Panc1 (cell line): ENCODE results near the gene OR8B8. TPM values are rescaled to one million over a fixed set of nuclear protein-coding genes. Genes with fewer than 3 reads are reported as not detected.

Experiments
- ATAC-seq: fragments of 200-7000 bp; cut with Tn5 transposase; 2 replicates; pipeline ENCODE4 v1.9.1; 2020; ENCODE audit warnings: mild to moderate bottlenecking, moderate library complexity
- BruUV-seq: library from RNA; stranded (reverse); fragments of 400-500 nt; replicated peaks from 2 replicates; lab custom pipeline; 2021; lab: Mats Ljungman, UMichigan
- CTCF ChIA-PET: fragments of 300-600 bp; sonication (Branson Sonifier 250); formaldehyde crosslinking; loops from one replicate; lab custom pipeline; 2022; ENCODE audit warnings: antibody characterized with exemption; lab: Charles Lee
- POLR2A ChIA-PET: fragments of 300-600 bp; sonication (Branson Sonifier 250); formaldehyde crosslinking; loops from one replicate; lab custom pipeline; 2022; ENCODE audit warnings: antibody characterized with exemption; lab: Charles Lee
- DNase-seq: peaks from one replicate; pipeline ENCODE4 v3.0.0-alpha.2; 2010; ENCODE audit warnings: low read depth, low spot score
- H3K27ac ChIP-seq: 2 replicates; pipeline ENCODE4 v1.5.1; 2011; ENCODE audit warnings: mild to moderate bottlenecking, low read length, inconsistent platforms
- H3K27me3 ChIP-seq: fragments of 200-500 bp; sonication (Bioruptor generic); 2 replicates; pipeline ENCODE4 v1.6.0; 2014; ENCODE audit warnings: low read length, inconsistent platforms; ENCODE audit not compliant: control insufficient read depth, insufficient read depth
- H3K36me3 ChIP-seq: fragments of 200-500 bp; sonication (Bioruptor generic); 2 replicates; pipeline ENCODE4 v1.5.1; 2014; ENCODE audit warnings: inconsistent platforms, mild to moderate bottlenecking, low read length, moderate library complexity; ENCODE audit not compliant: control insufficient read depth, insufficient read depth
- H3K4me1 ChIP-seq: 2 replicates; pipeline ENCODE4 v1.5.1; 2011; ENCODE audit warnings: inconsistent platforms, mild to moderate bottlenecking, low read length, moderate library complexity; ENCODE audit not compliant: control insufficient read depth, insufficient read depth
- H3K4me3 ChIP-seq, 2 experiments: 2 replicates each; pipeline ENCODE4 v1.5.1; 2011 to 2012; ENCODE audit warnings: low read depth in 2 of 2, low read length in 2 of 2, mild to moderate bottlenecking in 2 of 2, inconsistent platforms in 1 of 2, moderate library complexity in 1 of 2
- H3K9me3 ChIP-seq: fragments of 200-500 bp; sonication (Bioruptor generic); 2 replicates; pipeline ENCODE4 v1.5.1; 2014; ENCODE audit warnings: low read depth, mild to moderate bottlenecking, inconsistent platforms, low read length, moderate library complexity; ENCODE audit not compliant: control insufficient read depth, insufficient read depth
- POLR2AphosphoS5 ChIP-seq: IDR thresholded peaks from 2 replicates; pipeline ENCODE4 v1.6.1; 2012; ENCODE audit warnings: mild to moderate bottlenecking, low read depth, low read length, moderate library complexity
- SIN3A ChIP-seq: IDR thresholded peaks from 2 replicates; pipeline ENCODE4 v1.6.1; 2012; ENCODE audit warnings: low read depth, mild to moderate bottlenecking, low read length, moderate library complexity, borderline replicate concordance; ENCODE audit not compliant: insufficient read depth
- TCF7L2 ChIP-seq: IDR thresholded peaks from 2 replicates; pipeline ENCODE4 v1.6.1; 2011; ENCODE audit warnings: mild to moderate bottlenecking, low read depth, low read length, inconsistent platforms
- in situ Hi-C: cut with HindIII; loops from 2 replicates; pipeline ENCODE4 v1.10.0; 2016; ENCODE audit warnings: low sequenced_read_pairs, low pct_unique_long_range_greater_than_20kb
- intact Hi-C: fragments of 100-400 bp; cut with micrococcal nuclease; formaldehyde crosslinking; loops from one replicate; pipeline ENCODE4 v1.10.0; 2022; ENCODE audit not compliant: unreplicated experiment
- total RNA-seq: library from RNA; stranded (reverse); gene quantifications from one replicate; pipeline ENCODE4 v1.2.1, GENCODE V29; 2021; ENCODE audit not compliant: unreplicated experiment
- TF ChIP-seq, protein P1 (sequence below): fragments of 450-650 bp; IDR thresholded peaks from 2 replicates; pipeline ENCODE4 v1.5.1; 2017; ENCODE audit warnings: mild to moderate bottlenecking
- TF ChIP-seq, protein P2 (sequence below), 2 experiments: IDR thresholded peaks; 2 replicates each; pipeline ENCODE4 v1.6.1; 2011 to 2012; ENCODE audit warnings: low read depth in 2 of 2, control low read depth in 1 of 2, low read length in 1 of 2, mild to moderate bottlenecking in 1 of 2, moderate library complexity in 1 of 2; ENCODE audit not compliant: insufficient read depth in 1 of 2

Gene OR8B8
- total RNA-seq, 1 experiment from 2014 or later = not detected

DNA sequence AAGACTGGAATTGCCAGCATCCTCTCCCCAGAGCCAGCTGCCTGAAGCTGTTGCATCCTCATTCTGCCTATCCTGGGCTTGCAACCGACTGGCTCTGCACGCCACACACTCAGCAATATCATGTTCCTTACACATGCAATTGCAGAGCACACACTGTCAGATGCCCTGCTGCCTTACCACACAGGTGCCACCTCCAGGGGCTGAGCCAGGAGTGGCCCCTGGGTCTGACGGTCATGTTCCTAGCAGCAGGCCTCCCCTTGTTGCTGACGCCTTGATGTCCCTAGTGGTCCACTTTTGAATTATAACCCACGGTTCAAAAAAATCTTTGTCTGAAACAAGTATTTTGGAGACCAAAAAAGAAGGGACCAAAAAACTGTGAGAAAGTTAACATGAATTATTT, 18.5 kb upstream of the OR8B8 start:
- Histone ChIP-seq H3K36me3 (no peaks in the 10 kb centered on the region), H3K4me1 (no peaks in the 10 kb centered on the region), H3K27ac (no peak overlapping the region), H3K9me3 (no peaks in the 10 kb centered on the region), H3K27me3 (no peaks in the 10 kb centered on the region), H3K4me3 (no peak overlapping the region)
- in situ Hi-C loops = no loop called here
- no peak for ATAC-seq
- no peak for DNase-seq
- ChIA-PET POLR2A (no interaction called here), CTCF (no interaction called here)
- TF ChIP-seq SIN3A = no peak
- TF ChIP-seq POLR2AphosphoS5 = no peak
- TF ChIP-seq TCF7L2 = no peak
- TF ChIP-seq, protein P1, sequence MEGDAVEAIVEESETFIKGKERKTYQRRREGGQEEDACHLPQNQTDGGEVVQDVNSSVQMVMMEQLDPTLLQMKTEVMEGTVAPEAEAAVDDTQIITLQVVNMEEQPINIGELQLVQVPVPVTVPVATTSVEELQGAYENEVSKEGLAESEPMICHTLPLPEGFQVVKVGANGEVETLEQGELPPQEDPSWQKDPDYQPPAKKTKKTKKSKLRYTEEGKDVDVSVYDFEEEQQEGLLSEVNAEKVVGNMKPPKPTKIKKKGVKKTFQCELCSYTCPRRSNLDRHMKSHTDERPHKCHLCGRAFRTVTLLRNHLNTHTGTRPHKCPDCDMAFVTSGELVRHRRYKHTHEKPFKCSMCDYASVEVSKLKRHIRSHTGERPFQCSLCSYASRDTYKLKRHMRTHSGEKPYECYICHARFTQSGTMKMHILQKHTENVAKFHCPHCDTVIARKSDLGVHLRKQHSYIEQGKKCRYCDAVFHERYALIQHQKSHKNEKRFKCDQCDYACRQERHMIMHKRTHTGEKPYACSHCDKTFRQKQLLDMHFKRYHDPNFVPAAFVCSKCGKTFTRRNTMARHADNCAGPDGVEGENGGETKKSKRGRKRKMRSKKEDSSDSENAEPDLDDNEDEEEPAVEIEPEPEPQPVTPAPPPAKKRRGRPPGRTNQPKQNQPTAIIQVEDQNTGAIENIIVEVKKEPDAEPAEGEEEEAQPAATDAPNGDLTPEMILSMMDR = no peak
- TF ChIP-seq, protein P2, sequence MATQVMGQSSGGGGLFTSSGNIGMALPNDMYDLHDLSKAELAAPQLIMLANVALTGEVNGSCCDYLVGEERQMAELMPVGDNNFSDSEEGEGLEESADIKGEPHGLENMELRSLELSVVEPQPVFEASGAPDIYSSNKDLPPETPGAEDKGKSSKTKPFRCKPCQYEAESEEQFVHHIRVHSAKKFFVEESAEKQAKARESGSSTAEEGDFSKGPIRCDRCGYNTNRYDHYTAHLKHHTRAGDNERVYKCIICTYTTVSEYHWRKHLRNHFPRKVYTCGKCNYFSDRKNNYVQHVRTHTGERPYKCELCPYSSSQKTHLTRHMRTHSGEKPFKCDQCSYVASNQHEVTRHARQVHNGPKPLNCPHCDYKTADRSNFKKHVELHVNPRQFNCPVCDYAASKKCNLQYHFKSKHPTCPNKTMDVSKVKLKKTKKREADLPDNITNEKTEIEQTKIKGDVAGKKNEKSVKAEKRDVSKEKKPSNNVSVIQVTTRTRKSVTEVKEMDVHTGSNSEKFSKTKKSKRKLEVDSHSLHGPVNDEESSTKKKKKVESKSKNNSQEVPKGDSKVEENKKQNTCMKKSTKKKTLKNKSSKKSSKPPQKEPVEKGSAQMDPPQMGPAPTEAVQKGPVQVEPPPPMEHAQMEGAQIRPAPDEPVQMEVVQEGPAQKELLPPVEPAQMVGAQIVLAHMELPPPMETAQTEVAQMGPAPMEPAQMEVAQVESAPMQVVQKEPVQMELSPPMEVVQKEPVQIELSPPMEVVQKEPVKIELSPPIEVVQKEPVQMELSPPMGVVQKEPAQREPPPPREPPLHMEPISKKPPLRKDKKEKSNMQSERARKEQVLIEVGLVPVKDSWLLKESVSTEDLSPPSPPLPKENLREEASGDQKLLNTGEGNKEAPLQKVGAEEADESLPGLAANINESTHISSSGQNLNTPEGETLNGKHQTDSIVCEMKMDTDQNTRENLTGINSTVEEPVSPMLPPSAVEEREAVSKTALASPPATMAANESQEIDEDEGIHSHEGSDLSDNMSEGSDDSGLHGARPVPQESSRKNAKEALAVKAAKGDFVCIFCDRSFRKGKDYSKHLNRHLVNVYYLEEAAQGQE (IDR thresholded peaks at IDR 0.05; ENCODE audit: insufficient read depth in 1 of 2, low read depth in 2 of 2, low read length in 1 of 2) = no peak
- intact Hi-C loops = no loop called here
- no TSS peak for BruUV-seq

DNA sequence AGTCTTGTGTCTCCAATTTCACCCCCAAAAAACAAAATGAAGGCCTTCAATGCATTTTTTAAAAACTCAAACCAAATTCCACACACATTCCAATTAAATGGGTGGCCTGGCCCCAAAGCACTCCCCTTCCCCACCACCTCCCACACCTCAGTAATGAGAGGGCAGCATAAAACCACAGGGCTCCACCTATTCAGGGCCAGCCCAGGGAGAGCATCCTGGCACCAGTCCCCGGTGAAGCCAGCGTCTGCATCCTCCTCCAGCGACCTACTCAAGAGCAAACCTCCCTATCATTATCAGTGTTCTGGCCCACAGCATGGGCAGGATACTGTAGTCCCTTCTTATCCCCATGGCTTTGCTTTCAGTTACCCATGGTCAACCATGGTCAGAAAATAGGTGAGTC, 17.8 kb upstream of the OR8B8 start:
- in situ Hi-C loops = no loop called here

More for the DNA sequence above, 17.8 kb upstream of the OR8B8 start:
- no peak for TF ChIP-seq SIN3A
- TF ChIP-seq, protein P2 (IDR thresholded peaks at IDR 0.05; ENCODE audit: insufficient read depth in 1 of 2, low read depth in 2 of 2, low read length in 1 of 2) = no peak
- TF ChIP-seq, protein P1 = no peak
- no peak for TF ChIP-seq TCF7L2
- TF ChIP-seq POLR2AphosphoS5 = no peak
- CTCF ChIA-PET = no interaction called here
- H3K4me3 ChIP-seq = no peak overlapping the region
- no peaks in the 10 kb centered on the region for H3K36me3 ChIP-seq
- no TSS peak for BruUV-seq
- DNase-seq = no peak
- POLR2A ChIA-PET = no interaction called here
- intact Hi-C loops = no loop called here
- no peaks in the 10 kb centered on the region for H3K27me3 ChIP-seq
- ATAC-seq = no peak
- H3K27ac ChIP-seq = no peak overlapping the region
- H3K9me3 ChIP-seq = no peaks in the 10 kb centered on the region
- H3K4me1 ChIP-seq = no peaks in the 10 kb centered on the region
